Adrenal gland (tissue), 12 donors: ENCODE measurements around the gene PITX2. TPM values are rescaled to one million over a fixed set of nuclear protein-coding genes. Genes with fewer than 3 reads are reported as not detected.
A peak's percentile ranks its signal among the peaks of the same experiment; 100 is the strongest.
"Not testable (repeated sequence)": the region's sequence is repeated elsewhere in the genome, so short reads cannot be mapped to it uniquely, and the experiment has no call there.

Source experiments
- DNase-seq, 7 donors: peaks; one replicate each; pipeline ENCODE4 v3.0.0-alpha.2; 2019 to 2020
- H3K27ac ChIP-seq, 5 donors: fragments of 200-600 bp; sonication (generic) in 4 of 5; 1 replicate in 3 of 5; 2 replicates in 2 of 5; pipeline versions ENCODE4 v1.5.1 to v1.8.0; 2016 to 2020; ENCODE audit warnings: mild to moderate bottlenecking in 1 of 5
- H3K27me3 ChIP-seq: fragments of 200-600 bp; 2 replicates; pipeline ENCODE4 v1.8.0; 2021
- H3K36me3 ChIP-seq, 2 donors: fragments of 200-600 bp; replicated peaks in 1 of 2; 1 replicate in 1 of 2; 2 replicates in 1 of 2; pipeline versions ENCODE4 v1.5.1 to v1.8.0; 2018 to 2022
- H3K4me1 ChIP-seq, 2 donors: fragments of 200-600 bp; replicated peaks in 1 of 2; 1 replicate in 1 of 2; 2 replicates in 1 of 2; pipeline versions ENCODE4 v1.5.1 to v1.8.0; 2018 to 2021
- H3K4me3 ChIP-seq, 4 donors: fragments of 200-600 bp; sonication (generic) in 3 of 4; one replicate each; pipeline ENCODE4 v1.5.1; 2016 to 2018
- H3K9me3 ChIP-seq, 3 donors: fragments of 200-600 bp; sonication (generic) in 1 of 3; replicated peaks in 1 of 3; 1 replicate in 2 of 3; 2 replicates in 1 of 3; pipeline versions ENCODE4 v1.5.1 to v1.8.0; 2016 to 2021
- POLR2A ChIP-seq, 2 donors: fragments of 450-650 bp; IDR thresholded peaks; one replicate each; pipeline ENCODE4 v1.6.1; 2017; ENCODE audit warnings: antibody characterized with exemption in 2 of 2, mild to moderate bottlenecking in 2 of 2, moderate library complexity in 1 of 2
- WGBS, 4 donors: extraction: QIAGEN DNeasy Blood & Tissue Kit in 2 of 4; methylation state at CpG; one replicate each; pipeline versions ENCODE4 v1.1.5 to v1.1.7; 2013 to 2017; 5-methylcytosine and 5-hydroxymethylcytosine counted together
- intact Hi-C, 2 donors: fragments of 100-400 bp; cut with DNase I; formaldehyde crosslinking; loops; one replicate each; pipeline versions ENCODE4 v1.14.1 to v1.15.0; 2022 to 2023
- polyA plus RNA-seq, 3 donors: library from polyadenylated mRNA; stranded (reverse); fragments of 200-250 nt in 2 of 3; fragments of 350-450 nt in 1 of 3; fragmentation: Illumina TruSeq in 1 of 3; extraction: RNeasy Lipid Tissue Mini Kit (QIAGEN cat#74804) in 1 of 3; gene quantifications; one replicate each; pipeline ENCODE4 v1.2.3, GENCODE V29; 2013 to 2014
- total RNA-seq, 9 donors: library from RNA; depleted of rRNA in 4 of 9; stranded (reverse); fragments of >200 nt in 4 of 9; fragments of 120-200 nt in 1 of 9; fragmentation: NEBNext Ultra II Directional in 1 of 9; extraction: Animal tissue kit (Norgen Biotek cat#: 25700) in 1 of 9; gene quantifications; one replicate each; pipeline versions ENCODE4 v1.1.0 to v1.2.4, GENCODE V29; 2013 to 2023
- TF ChIP-seq, protein P1 (sequence below), 6 experiments: fragments of 450-650 bp in 4 of 6; fragments of 200-600 bp in 2 of 6; sonication (generic) in 1 of 6; IDR thresholded peaks; 1 replicate in 5 of 6; 2 replicates in 1 of 6; pipeline versions ENCODE4 v1.5.1 to v1.8.0; 2016 to 2021; ENCODE audit warnings: antibody characterized with exemption in 6 of 6, mild to moderate bottlenecking in 2 of 6, moderate library complexity in 1 of 6
- donor health status: healthy with polysubstance abuse.
- donor health status: Bipolar disorder and iron deficiency.
- donor health status: DM: yes; HTN: yes; CAD: no.
- donor health status: DM: no; HTN: no; CAD: no.
- donor health status: DM: no; HTN: no; CAD: no.
- donor health status: DM: yes; HTN: yes; CAD: no.

PITX2 gene
- total and polyA plus RNA-seq, 12 donors, result 0.22 TPM; not detected in 11

DNA sequence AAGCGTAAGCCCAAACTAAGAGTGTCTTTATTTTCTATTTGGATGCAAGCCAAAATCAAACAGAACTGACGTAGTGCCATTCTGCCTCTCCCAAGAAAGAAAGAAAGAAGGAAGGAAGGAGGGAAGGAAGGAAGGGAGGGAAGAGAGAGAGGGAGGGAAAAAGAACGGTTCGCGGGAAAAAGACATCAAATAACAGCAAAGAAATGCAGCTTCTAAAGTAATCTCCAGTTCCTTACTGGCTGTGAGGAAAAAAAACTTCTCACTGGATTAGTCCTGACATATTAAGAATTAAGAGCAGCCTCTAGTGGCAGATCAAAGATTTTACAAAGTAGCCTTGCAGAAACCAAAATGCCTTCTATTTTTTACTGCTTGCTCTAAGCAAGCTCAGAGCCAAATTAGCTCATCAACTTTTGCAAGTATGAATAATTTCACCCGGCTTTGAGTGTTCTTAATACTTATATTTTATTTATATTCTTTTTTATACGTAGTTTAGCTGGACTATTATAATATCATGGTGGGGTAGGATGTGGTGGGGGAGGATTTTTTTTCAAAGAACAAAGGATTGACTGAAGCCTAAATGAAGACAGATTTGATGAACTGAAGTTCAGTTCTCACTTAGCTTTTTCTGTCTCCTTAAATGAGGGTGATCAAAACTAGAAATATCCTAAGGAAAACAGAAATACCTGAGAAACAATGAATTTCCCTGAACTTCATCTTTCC lies 36.6 kb downstream of the PITX2 start:
- no peak for DNase-seq
- H3K36me3 ChIP-seq, result no peaks in the 10 kb centered on the region
- H3K27me3 ChIP-seq, result no peaks in the 10 kb centered on the region
- intact Hi-C loops, result no loop called here
- no peak overlapping the region for H3K4me3 ChIP-seq
- TF ChIP-seq, protein P1, sequence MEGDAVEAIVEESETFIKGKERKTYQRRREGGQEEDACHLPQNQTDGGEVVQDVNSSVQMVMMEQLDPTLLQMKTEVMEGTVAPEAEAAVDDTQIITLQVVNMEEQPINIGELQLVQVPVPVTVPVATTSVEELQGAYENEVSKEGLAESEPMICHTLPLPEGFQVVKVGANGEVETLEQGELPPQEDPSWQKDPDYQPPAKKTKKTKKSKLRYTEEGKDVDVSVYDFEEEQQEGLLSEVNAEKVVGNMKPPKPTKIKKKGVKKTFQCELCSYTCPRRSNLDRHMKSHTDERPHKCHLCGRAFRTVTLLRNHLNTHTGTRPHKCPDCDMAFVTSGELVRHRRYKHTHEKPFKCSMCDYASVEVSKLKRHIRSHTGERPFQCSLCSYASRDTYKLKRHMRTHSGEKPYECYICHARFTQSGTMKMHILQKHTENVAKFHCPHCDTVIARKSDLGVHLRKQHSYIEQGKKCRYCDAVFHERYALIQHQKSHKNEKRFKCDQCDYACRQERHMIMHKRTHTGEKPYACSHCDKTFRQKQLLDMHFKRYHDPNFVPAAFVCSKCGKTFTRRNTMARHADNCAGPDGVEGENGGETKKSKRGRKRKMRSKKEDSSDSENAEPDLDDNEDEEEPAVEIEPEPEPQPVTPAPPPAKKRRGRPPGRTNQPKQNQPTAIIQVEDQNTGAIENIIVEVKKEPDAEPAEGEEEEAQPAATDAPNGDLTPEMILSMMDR (IDR thresholded peaks at IDR 0.05), result peak; percentile 12 to 44 (median 36)
- no peak for TF ChIP-seq POLR2A (IDR thresholded peaks at IDR 0.05)
- H3K9me3 ChIP-seq, result no peaks in the 10 kb centered on the region
- H3K4me1 ChIP-seq, result no peaks in the 10 kb centered on the region
- WGBS, 4 donors, result 20 to 26% (median 22%) methylated on average over 7 of the region's 7 CpGs
- H3K27ac ChIP-seq, result no peak overlapping the region

DNA sequence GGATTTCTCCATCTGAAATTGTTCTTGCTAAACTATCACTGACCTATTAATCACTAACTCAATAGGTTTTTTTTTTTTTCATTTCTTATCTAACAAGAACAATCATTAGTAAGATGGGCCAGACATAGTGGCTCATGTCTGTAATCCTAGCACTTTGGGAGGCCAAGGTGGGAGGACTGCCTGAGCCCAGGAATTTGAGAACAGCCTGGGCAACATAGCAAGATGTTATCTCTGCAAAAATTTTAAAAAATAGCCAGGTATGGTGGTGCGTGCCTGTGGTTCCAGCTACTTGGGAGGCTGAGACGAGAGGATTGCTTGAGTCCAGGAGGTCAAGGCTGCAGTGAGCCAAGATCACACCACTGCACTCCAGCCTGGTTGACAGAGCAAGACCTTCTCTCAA lies 46.2 kb downstream of the PITX2 start:
- H3K36me3 ChIP-seq, H3K4me1 ChIP-seq, H3K27me3 ChIP-seq, H3K9me3 ChIP-seq, H3K4me3 ChIP-seq, DNase-seq, H3K27ac ChIP-seq, intact Hi-C loops: not testable (repeated sequence)
- 75 to 91% (median 85%) methylated on average over 2 of the region's 2 CpGs for WGBS, 4 donors

Other genes with a start within 250 kb of the PITX2 start
- 1 to 10 TPM; 4.3 to 9.0 (median 5.5) TPM for gene ENPEP, start 146.9 kb downstream of the PITX2 start, total RNA-seq
- gene ENPEP, start 146.9 kb downstream of the PITX2 start, polyA plus RNA-seq, result 1 to 10 TPM; 2.5 to 4.6 (median 4.4) TPM